RWPE1 (cell line): ENCODE results near the gene AGRN.

Experiments used
- CTCF ChIA-PET: fragments of 350-600 bp; sonication (Branson Sonifier 250); formaldehyde crosslinking; extraction: SDS; loops from one replicate; lab custom pipeline; 2021; lab: Yijun Ruan, JAX
- POLR2A ChIA-PET: fragments of 400-600 bp; formaldehyde crosslinking; extraction: SDS; loops from one replicate; lab custom pipeline; 2020; ENCODE audit warnings: antibody characterized with exemption; ENCODE audit not compliant: low non-redundant PET; lab: Yijun Ruan, JAX
- DNase-seq: peaks from one replicate; pipeline ENCODE4 v3.0.0; 2012; ENCODE audit warnings: low spot score
- H3K27ac ChIP-seq: fragments of 450-650 bp; 2 replicates; pipeline ENCODE4 v1.5.1; 2017
- TF ChIP-seq, protein P1 (sequence below): fragments of 450-650 bp; conservative IDR thresholded peaks from 2 replicates; pipeline ENCODE4 v1.5.1; 2017; ENCODE audit warnings: low read depth, mild to moderate bottlenecking

AGRN gene

DNA sequence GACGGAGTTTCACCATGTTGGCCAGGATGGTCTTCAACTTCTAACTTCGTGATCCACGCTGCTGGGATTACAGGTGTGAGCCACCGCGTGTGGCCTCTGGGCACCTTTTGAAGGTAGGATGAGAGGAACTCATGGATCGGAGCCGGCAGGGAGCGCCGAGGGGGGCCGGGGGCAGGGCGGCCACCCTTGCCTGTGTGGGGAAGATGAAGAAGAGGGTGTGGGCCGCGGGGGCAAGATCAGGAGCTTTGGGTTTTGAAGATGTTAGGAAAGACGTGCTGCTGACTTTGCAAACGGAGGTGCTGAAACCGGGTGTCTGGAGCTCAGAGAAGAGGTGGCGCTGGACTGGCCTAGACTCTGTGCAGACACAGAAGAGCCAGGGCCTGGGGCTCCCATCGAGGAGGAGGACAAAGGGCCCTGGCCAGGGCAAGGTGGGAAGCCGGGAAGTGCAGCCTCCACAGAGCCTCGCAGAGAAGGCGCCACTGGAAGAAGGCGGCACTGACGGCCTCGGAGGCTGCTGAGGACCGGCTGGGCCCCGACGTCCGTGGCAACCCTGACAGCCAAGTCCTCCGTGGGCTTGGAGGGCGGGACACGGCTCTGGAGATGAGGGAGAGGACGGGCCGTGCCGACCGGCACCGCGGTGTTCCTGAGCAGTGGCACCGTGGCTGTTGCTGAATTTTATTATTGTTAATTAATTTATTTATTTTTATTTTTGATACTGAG, 40.5 kb downstream of the AGRN start:
- DNase-seq, result no peak
- CTCF ChIA-PET, result interaction anchor here (0.5 to 1.3 kb wide), 5 partner anchors 9 to 71 kb away, joined by 3 to 6 read pairs (median 3); no protein-coding TSS in a partner anchor
- POLR2A ChIA-PET, result no interaction called here
- H3K27ac ChIP-seq, result no peak overlapping the region
- TF ChIP-seq, protein P1, sequence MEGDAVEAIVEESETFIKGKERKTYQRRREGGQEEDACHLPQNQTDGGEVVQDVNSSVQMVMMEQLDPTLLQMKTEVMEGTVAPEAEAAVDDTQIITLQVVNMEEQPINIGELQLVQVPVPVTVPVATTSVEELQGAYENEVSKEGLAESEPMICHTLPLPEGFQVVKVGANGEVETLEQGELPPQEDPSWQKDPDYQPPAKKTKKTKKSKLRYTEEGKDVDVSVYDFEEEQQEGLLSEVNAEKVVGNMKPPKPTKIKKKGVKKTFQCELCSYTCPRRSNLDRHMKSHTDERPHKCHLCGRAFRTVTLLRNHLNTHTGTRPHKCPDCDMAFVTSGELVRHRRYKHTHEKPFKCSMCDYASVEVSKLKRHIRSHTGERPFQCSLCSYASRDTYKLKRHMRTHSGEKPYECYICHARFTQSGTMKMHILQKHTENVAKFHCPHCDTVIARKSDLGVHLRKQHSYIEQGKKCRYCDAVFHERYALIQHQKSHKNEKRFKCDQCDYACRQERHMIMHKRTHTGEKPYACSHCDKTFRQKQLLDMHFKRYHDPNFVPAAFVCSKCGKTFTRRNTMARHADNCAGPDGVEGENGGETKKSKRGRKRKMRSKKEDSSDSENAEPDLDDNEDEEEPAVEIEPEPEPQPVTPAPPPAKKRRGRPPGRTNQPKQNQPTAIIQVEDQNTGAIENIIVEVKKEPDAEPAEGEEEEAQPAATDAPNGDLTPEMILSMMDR, result no peak

DNA sequence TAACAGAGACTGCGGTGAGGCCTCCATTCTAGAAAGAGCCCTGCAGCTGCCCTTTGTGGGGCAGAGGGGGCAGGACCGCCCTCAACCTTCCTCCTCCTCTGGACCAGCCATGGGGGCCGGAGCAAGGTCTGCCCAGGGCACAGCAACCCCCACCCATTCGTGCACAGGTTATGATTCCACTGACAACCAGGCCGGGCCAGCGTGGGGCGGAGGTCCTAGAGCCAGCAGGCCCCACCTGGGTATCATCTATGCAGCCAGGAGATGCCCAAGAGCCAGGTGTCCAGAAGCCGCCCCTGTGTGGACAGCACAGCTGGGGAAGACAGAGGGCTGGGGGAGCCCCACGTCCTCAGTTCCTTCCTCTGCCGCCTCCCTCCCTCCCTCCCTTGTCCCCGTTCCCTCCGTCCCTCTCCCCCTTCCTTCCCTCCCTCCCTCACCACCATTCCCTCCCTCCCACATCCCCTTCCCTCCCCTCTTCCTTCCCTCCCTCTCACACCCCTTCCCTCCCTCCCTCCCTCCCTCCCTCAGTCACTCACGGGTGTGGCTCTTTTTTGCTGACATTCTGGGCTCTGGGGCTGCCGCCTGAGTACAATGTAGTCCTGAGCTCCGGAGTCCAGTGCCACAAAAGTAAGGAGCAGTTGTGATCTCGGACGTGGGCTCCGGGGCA, 41.9 kb downstream of the AGRN start:
- CTCF ChIA-PET, result interaction anchor here (0.6 to 3.4 kb wide), 4 partner anchors 43 to 156 kb away, joined by 3 to 50 read pairs (median 4); partner anchors contain the start of gene PERM1
- POLR2A ChIA-PET, result no interaction called here
- TF ChIP-seq, protein P1, result no peak

DNA sequence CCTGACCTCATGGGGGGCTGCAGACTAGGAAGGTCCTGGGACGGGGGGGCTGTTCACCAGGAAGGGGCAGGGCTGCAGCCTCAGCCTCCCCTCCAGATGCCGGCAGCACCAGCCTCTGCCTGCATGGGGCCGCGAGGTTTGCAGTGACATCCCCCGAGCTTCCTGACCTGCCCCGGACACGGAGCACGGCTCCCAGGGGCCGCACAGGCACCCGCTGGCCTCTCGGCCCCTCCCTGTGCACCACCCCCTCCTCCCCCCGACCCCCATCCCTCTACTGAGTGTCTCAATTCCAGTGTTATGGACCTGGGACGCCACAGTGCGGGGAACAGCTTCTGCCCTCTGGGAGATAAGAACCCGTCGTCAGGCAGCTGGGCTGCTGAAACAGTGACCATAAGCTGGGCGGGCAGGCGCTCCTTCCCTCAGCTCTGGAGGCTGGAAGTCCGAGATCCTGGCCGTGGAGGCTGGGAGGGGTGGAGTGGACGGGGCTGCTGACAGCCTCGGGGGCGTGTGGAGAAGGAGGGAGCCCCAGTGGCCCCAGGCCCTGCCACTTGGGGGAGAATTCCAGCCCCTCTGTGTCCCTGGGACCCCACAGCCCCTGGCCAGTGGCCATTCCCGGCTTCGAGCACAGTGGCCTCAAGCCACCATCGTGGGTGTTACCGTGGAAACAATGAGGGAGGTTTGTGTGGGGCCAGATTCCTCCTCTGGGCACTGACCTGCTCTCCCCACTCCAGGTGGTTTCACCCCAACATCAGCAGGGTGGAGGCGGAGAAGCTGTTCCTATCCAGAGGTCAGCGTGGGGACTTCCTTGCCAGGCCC, 42.6 kb downstream of the AGRN start:
- ChIA-PET CTCF (interaction anchor here (0.6 to 3.4 kb wide), 8 partner anchors 10 to 78 kb away, joined by 3 to 50 read pairs (median 4); partner anchors contain the start of gene PERM1), POLR2A (no interaction called here)
- peak overlapping the region; percentile 62 for H3K27ac ChIP-seq
- DNase-seq, result no peak
- TF ChIP-seq, protein P1, result no peak

More for the DNA sequence above, 41.9 kb downstream of the AGRN start:
- no peak for DNase-seq
- peak overlapping the region; percentile 62 for H3K27ac ChIP-seq

DNA sequence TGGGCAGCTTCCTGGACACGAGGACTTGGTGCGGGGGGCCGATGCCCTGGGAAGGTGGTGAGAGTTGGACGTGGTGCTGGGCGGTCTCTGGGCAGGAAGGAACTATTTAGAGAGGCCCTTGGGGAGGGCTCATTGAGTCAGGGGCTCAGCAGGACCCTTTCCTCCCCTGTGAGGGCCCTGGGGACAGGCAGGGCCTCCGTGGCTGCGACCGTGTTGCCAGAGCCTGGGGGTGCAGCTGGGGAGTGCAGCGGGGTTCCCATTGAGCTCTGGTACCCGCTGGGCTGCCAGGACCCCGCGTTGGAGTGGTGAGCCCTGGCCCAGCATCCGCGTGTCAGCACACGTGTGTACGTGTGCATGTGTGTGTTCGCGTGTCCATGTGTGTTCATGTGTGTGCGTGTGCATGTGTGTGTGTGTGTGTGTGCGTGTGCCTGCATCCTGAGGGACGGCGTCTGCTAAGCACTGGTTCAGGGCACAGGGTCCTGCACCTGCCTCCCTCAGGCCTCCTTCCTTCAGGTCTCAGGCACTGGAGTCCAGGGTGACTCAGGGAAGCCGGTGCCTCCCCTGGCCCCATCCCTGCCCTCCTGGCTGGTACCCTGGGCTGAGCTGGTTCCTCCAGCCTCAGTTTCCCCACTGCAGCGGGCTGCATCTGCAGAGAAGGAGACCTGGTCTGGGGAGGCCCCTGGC, 43.5 kb downstream of the AGRN start:
- POLR2A ChIA-PET, result no interaction called here
- CTCF ChIA-PET, result interaction anchor here (0.6 to 3.4 kb wide), 12 partner anchors 9 to 96 kb away, joined by 3 to 50 read pairs (median 4); partner anchors contain the start of genes AGRN, ISG15 and PERM1

DNA sequence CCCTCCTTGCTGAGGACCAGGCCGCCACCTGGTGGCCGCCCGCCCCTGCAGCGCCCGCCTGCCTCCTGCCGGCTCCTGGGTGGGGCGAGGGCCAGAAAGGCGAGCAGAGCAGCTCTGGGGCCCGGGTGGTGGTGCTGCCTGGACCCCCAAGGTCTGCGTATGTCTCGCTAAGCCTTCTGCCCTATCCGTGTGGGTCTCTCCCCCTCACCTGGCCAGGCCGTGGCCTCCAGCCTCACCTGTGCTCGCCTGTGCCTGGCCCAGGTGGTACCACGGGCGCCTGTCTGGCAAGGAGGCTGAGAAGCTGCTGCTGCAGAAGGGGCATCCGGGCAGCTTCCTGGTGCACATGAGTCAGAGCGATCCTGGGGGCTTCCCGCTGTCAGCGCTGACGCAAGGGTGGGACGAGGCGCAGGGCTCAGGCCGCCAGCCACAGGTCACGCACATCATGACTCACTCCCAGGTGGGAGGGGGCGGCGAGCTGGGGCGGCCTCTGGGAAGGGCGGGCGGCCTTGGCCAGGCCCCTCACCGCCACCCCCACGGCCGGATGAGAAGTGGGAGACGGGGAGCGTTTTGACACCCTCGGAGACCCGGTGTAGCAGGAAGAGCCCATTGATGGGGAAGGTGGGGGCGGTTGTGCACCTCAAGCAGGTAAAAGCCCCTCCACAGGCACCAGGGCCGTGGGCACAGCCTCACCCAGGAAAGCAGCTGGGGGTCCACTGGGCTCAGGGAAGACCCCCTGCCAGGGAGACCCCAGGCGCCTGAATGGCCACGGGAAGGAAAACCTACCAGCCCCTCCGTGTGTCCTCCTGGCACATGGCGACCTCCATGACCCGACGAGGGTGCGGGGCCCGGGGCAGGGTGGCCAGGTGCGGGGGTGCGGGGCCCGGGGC, 44.3 kb downstream of the AGRN start:
- peak; percentile 58 for DNase-seq
- peak overlapping the region; percentile 78 for H3K27ac ChIP-seq
- TF ChIP-seq, protein P1, result peak; percentile 94
- CTCF ChIA-PET, result interaction anchor here (0.6 to 3.4 kb wide), 12 partner anchors 8 to 97 kb away, joined by 3 to 50 read pairs (median 3); partner anchors contain the start of genes AGRN, ISG15 and PERM1
- POLR2A ChIA-PET, result no interaction called here

More for the DNA sequence above, 43.5 kb downstream of the AGRN start:
- peak overlapping the region; percentile 78 for H3K27ac ChIP-seq
- no peak for DNase-seq
- TF ChIP-seq, protein P1, result no peak
